Measurements from ENCODE around the gene DGKH.

DGKH gene

DNA sequence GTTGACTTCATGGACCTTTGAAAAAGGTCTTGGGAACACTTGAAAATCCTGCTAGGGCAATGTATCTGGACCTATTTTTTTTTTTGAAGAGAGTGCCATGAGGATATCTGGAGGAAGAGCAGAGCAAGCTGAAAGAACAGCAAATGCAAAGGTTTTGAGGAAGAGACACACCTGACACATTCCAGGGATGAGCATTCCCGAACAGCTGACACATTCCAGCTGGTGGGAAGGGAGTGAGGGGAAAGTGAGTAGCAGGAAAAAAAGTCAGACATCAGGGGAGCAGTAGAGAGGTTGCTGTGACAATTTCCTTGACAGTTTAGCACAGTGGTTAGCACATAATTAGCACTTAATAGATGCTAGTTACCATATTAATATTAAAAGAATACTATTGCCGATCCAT lies 14.7 kb downstream of the DGKH start:
- Histone ChIP-seq H4K20me1 (ENCODE audit: insufficient read depth, low read length, poor library complexity, severe bottlenecking) (no peaks in the 10 kb centered on the region), H3K9me3 (ENCODE audit: insufficient read depth, low read depth, low read length) (no peaks in the 10 kb centered on the region), H3K4me3 (ENCODE audit: low read length, poor library complexity, severe bottlenecking) (no peak overlapping the region), H3K9ac (ENCODE audit: low read depth, low read length, poor library complexity, severe bottlenecking) (no peak overlapping the region), H3K9me2 (replicated peaks; ENCODE audit: low read depth, low read length) (no peaks in the 10 kb centered on the region), H3F3A (ENCODE audit: low read depth) (no peaks in the 10 kb centered on the region), H3K79me2 (ENCODE audit: insufficient read depth, low read length) (peaks cover 3% of the 10 kb centered on the region; the same call in 1 of the 2 replicates), H2AFZ (ENCODE audit: low read length) (no peak overlapping the region), H3K36me3 (ENCODE audit: insufficient read depth, low read length) (peaks cover 6% of the 10 kb centered on the region; the same call in 1 of the 2 replicates), H3K4me2 (ENCODE audit: low read depth, low read length, poor library complexity, severe bottlenecking) (no peak overlapping the region), H3K27me3 (ENCODE audit: insufficient read depth, low read length, poor library complexity, severe bottlenecking) (no peaks in the 10 kb centered on the region), H3K4me1 (ENCODE audit: insufficient read depth, low read length, poor library complexity, severe bottlenecking) (no peaks in the 10 kb centered on the region)
- TF ChIP-seq, protein P1, sequence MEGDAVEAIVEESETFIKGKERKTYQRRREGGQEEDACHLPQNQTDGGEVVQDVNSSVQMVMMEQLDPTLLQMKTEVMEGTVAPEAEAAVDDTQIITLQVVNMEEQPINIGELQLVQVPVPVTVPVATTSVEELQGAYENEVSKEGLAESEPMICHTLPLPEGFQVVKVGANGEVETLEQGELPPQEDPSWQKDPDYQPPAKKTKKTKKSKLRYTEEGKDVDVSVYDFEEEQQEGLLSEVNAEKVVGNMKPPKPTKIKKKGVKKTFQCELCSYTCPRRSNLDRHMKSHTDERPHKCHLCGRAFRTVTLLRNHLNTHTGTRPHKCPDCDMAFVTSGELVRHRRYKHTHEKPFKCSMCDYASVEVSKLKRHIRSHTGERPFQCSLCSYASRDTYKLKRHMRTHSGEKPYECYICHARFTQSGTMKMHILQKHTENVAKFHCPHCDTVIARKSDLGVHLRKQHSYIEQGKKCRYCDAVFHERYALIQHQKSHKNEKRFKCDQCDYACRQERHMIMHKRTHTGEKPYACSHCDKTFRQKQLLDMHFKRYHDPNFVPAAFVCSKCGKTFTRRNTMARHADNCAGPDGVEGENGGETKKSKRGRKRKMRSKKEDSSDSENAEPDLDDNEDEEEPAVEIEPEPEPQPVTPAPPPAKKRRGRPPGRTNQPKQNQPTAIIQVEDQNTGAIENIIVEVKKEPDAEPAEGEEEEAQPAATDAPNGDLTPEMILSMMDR (conservative IDR thresholded peaks at IDR 0.05; ENCODE audit: low read length): no peak
- no peak for TF ChIP-seq EZH2phosphoT487 (IDR thresholded peaks at IDR 0.05; ENCODE audit: borderline replicate concordance)

GRCh38 chr13:42064259-42064658 lies 15.8 kb downstream of the DGKH start:
- Histone ChIP-seq H3K9me2 (replicated peaks; ENCODE audit: low read depth, low read length) (no peaks in the 10 kb centered on the region), H3K9me3 (ENCODE audit: insufficient read depth, low read depth, low read length) (no peaks in the 10 kb centered on the region), H3K27me3 (ENCODE audit: insufficient read depth, low read length, poor library complexity, severe bottlenecking) (no peaks in the 10 kb centered on the region), H3F3A (ENCODE audit: low read depth) (no peaks in the 10 kb centered on the region), H2AFZ (ENCODE audit: low read length) (no peak overlapping the region), H3K79me2 (ENCODE audit: insufficient read depth, low read length) (no peaks in the 10 kb centered on the region; the same call in 1 of the 2 replicates), H3K9ac (ENCODE audit: low read depth, low read length, poor library complexity, severe bottlenecking) (no peak overlapping the region), H3K36me3 (ENCODE audit: insufficient read depth, low read length) (peaks cover 9% of the 10 kb centered on the region; the same call in 1 of the 2 replicates), H4K20me1 (ENCODE audit: insufficient read depth, low read length, poor library complexity, severe bottlenecking) (no peaks in the 10 kb centered on the region), H3K4me1 (ENCODE audit: insufficient read depth, low read length, poor library complexity, severe bottlenecking) (no peaks in the 10 kb centered on the region), H3K4me2 (ENCODE audit: low read depth, low read length, poor library complexity, severe bottlenecking) (no peak overlapping the region), H3K4me3 (ENCODE audit: low read length, poor library complexity, severe bottlenecking) (no peak overlapping the region)
- no peak for TF ChIP-seq EZH2phosphoT487 (IDR thresholded peaks at IDR 0.05; ENCODE audit: borderline replicate concordance)
- TF ChIP-seq, protein P1 (conservative IDR thresholded peaks at IDR 0.05; ENCODE audit: low read length): no peak

GRCh38 chr13:42064966-42065365 lies 16.5 kb downstream of the DGKH start:
- Histone ChIP-seq H3K36me3 (ENCODE audit: insufficient read depth, low read length) (peaks cover 9% of the 10 kb centered on the region; the same call in 1 of the 2 replicates), H3K79me2 (ENCODE audit: insufficient read depth, low read length) (no peaks in the 10 kb centered on the region; the same call in 1 of the 2 replicates), H3K27me3 (ENCODE audit: insufficient read depth, low read length, poor library complexity, severe bottlenecking) (no peaks in the 10 kb centered on the region), H3F3A (ENCODE audit: low read depth) (no peaks in the 10 kb centered on the region), H3K9ac (ENCODE audit: low read depth, low read length, poor library complexity, severe bottlenecking) (no peak overlapping the region), H3K4me1 (ENCODE audit: insufficient read depth, low read length, poor library complexity, severe bottlenecking) (no peaks in the 10 kb centered on the region), H3K4me2 (ENCODE audit: low read depth, low read length, poor library complexity, severe bottlenecking) (no peak overlapping the region), H3K9me2 (replicated peaks; ENCODE audit: low read depth, low read length) (no peaks in the 10 kb centered on the region), H3K9me3 (ENCODE audit: insufficient read depth, low read depth, low read length) (no peaks in the 10 kb centered on the region), H2AFZ (ENCODE audit: low read length) (no peak overlapping the region), H3K4me3 (ENCODE audit: low read length, poor library complexity, severe bottlenecking) (no peak overlapping the region), H4K20me1 (ENCODE audit: insufficient read depth, low read length, poor library complexity, severe bottlenecking) (no peaks in the 10 kb centered on the region)
- TF ChIP-seq, protein P1 (conservative IDR thresholded peaks at IDR 0.05; ENCODE audit: low read length): no peak
- TF ChIP-seq EZH2phosphoT487 (IDR thresholded peaks at IDR 0.05; ENCODE audit: borderline replicate concordance): no peak
